ENCODE results near the gene DHDDS.

DHDDS gene

DNA sequence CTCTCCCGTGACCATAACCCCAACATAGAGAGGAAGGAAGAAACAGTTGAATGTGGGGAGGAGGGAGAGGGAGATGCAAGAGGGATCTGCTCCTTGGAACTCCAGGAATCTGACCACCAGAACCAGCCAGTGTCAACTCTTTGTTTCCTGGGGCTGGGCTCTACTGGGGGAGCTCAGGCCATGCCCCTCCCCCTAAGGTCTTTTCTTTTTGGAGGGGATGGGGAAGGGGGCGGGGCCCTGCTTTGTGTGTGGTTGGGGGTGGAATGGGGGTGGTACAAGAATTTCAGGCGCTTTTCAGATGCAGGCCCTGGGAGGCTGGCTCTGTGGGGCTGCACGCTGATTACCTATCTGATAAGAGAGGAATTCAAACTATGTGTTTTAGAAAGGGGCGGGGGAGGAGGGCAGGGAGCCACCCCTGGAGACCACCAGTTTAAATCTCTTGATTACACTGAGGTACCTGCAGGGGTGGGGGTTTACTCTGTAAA, 13.2 kb upstream of the DHDDS start:
- no peak for DNase-seq

DNA sequence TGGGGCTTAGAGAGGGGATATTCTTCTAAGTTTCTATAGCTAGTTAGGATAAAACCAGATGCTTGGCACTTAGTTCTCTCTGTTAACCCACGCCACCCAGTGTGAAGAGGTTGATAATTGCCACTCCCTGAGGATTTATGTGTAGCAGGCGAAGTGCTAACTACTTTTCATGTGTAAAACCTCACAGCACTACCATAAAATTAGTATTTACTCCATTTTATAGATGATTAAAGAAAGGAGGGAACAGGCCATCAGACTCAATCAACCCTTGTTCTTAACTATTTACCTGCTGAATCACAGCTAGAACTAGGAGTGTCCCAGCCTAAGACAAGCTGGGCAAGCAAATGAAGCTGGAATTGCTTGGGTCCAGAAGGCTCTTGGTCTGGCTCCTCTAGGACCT, 12.6 kb upstream of the DHDDS start:
- no peak for DNase-seq

DNA sequence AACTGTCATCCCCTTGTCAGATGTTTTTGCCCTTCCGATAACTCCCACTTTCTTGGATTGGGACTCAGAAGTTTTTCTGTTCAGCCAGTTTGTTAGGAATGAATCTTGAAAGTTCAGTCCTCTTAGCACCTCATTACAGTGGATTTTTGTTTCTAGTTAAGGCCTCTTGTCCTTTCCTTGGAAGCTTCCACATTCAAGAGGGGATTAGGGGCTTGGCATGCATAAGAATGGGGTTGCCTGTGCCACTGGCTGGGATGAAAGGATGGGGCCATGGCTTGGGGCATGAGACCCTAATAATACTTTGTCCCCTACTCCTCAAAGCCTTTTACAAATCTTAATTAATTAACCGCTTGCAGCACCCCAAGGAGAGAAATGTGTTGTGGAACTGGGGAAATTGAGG, 2.4 kb upstream of the DHDDS start:
- DNase-seq = no peak

DNA sequence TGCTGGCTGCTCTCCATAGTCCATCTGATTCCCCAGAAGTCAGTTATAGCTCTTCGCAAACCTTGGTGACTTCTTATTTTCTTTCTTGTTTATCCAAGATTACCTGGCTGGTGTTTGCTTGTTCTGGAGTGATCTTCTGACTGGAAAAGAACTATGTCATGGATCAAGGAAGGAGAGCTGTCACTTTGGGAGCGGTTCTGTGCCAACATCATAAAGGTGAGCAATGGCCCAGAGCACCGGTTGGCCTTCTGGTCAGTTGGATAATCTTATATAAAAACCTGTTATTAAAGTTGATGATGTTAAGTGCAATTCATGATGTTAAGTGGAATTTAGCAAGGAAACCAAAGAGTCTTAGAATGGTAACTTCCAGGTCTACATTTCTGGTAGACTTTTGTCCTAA, 672 bp downstream of the DHDDS start:
- no peak for DNase-seq

DNA sequence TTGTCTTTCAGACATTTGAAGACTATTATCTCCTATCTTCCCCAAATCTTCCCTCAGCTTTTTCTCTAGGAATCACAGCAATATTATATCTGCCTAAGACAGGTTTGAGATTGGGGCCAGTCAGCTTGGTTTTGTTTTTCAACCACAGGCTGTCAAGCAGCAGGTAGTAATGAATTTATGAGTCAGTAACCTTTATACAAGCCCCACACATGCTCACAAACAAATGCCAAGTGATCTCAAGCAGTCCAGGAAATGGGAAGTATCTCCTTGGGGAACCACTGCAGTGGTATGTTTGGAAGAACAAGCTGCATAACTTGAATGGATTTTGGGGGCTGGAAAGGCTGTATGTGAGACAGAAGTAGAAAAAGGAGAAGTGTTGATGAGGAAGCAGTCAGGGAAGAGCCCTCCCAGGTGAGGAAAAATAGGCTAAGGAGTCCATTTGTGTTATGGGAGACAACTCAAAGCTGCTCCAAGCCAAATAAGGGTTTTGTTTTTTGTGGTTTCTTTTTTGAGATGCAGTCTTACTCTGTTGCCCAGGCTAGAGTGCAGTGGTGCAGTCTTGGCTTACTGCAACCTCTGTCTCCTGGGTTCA, 2.1 kb downstream of the DHDDS start:
- no peak for DNase-seq

DNA sequence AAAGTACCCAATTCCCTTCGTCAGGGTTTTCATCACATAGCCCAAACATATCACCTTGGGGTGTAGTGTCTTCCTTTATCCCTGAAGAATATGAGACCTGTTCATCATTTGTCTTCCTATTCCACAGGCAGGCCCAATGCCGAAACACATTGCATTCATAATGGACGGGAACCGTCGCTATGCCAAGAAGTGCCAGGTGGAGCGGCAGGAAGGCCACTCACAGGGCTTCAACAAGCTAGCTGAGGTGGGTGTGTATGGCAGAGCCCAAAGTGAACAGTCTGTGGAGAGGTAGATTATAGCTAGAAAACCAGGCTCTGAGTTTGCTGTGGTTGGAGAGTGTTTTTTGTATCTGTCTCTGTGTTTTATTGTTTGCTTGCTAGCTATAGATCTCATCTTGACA, 5.9 kb downstream of the DHDDS start:
- DNase-seq = no peak

DNA sequence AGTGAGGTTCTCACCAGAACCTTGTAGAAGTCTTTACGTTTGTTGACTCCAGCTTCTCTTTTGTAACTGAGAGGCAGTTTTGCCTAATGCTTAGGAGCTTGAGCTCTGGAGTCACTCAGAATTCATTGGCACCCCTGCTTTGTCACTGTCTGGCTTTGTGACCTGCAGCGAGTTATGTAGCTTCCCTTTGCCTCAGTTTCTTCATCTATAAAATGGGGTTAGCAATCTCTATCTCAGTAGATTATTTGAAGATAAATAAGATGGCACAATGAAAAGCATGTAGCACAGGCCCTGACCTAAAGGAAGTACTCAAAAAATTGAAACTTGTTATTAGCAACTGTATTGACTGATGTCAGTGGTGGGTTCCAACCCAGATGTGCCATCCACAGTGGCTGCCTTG, 8.1 kb downstream of the DHDDS start:
- no peak for DNase-seq

DNA sequence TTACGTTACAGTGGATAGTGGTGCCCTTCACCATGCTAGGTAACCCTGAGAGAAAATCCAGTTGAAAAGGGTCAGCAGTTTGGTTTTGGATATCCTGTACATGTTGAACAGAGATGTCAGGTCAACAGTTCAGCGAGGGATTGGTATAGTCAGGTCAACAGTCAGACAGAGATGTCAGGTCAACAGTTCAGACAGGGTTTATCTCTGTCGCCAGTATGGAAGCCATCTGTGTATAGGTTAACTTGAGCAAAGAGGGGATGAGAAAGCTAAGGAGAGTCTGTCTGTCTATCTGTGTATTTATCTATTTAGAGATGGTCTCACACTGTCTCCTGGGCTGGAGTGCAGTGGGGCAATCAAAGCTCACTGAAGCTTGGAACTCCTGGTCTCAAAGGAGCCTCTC, 17.7 kb downstream of the DHDDS start:
- DNase-seq = no peak

DNA sequence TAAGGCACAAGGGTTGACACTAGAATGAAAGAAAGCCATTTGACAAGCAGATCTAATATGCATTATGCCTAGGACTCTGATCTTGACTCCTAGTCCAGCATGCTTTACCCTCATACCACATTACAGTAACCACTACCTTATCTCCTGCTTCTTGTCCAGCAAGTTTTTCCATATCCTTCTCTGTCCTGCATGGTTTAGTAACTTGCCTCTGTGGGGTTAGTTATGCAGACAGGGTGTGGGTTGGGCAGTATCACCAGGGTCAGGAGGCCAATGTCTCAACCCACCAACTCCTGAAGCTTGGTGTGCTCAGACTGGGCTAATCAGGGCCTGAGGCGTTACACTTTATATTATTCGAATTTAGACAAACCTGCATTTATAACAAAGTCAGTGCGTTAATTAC, 18.8 kb downstream of the DHDDS start:
- no peak for DNase-seq

DNA sequence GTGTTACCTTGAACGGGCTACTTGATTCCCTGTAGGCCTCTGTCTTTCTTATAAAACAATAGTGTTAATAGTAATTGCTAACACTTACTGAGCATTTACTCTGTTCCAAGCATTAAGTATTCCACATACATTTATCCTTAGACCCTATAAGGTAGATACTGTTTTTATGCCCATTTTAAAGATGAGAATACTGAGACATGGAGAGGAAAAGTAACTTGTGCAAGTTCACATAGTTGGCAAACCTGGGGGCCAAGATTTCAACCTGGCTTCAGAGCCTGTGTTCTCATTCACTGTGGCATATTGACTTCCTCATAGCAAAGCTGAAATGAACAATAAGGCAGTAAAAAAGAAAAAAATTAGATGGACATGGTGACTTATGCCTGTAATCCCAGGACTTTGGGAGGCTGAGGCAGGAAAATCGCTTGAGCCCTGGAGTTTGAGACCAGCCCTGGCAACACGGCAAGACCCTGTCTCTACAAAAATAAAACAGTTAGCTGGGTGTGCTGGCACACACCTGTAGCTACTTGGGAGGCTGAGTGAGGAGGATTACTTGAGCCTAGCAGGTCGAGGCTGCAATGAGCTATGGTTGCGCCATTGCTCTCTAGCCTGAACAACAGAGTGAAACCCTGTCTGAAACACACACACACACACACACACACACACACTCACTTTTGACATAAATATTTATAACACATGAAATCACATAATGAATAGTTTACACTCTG, 20.5 kb downstream of the DHDDS start:
- no peak for DNase-seq

DNA sequence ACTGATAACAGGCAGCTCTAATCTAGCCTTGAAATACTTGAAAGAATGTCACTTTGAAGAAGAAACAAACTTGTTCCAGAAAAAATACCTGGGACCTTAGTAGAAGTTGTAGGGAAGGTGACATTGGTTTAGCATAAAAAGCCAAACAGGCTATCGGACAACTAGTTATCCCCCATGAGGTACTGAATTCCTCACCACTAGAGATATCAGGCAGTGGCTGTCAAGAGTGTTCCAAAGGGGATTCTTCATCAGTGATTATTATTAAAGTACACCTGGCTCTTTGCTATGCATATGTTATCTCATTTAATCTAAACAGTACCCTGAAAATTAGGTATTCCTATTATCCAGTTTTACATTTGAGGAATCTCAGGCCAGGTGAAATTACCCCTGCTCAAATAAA, 27.0 kb downstream of the DHDDS start:
- no peak for DNase-seq

DNA sequence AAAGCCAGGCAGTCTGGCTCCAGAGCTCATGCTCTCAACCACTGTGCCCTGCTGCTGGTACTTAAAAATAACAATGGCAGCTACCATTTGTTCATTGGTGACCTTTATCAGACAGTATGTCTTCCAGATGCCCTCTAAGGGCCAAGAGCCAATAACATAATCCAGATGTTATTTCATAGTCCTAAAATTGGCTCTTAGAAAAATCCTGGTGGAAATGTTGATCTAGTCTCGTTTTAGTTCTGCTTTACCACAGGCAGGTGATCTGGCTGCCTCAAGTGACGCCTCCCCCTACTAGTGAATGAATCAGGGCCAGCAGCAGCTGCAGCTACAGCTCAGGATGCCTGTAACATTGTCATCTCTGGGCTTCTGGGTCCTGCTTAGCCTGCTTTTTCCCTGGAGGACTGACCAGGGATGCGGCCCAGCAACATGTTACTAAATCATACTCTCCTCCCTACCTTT, 27.5 kb downstream of the DHDDS start:
- no peak for DNase-seq

DNA sequence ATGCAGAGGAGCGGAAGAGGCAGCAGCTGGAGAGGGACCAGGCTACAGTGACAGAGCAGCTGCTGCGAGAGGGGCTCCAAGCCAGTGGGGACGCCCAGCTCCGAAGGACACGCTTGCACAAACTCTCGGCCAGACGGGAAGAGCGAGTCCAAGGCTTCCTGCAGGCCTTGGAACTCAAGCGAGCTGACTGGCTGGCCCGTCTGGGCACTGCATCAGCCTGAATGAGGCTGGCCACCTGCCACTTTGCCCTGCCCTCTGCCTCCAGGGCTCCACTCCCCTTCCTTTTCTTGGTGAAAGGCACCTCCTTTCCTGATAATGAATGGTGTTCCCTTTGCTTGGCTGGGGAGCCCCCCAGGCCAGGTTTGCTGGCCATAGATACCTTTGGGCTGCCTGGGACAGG, 36.8 kb downstream of the DHDDS start:
- no peak for DNase-seq

DNA sequence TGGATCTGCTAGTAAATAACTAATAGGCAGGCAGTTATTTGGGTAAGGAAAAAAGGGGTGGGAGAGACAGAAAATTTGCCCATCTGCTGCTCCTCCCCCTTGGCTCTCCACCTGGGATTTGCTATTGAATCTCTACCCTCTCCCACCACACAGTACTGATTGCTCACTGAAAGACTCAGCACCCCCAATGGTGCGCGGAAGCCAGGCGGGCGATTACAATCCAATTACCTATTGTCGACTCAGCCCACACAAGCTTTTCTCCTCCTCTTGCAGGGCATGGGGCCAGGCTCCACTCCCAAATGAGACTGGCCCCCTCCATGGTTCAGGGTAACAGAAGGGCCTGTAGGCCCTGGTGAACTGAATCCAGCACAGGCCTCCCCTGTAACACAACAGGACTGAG, 37.4 kb downstream of the DHDDS start:
- no peak for DNase-seq

DNA sequence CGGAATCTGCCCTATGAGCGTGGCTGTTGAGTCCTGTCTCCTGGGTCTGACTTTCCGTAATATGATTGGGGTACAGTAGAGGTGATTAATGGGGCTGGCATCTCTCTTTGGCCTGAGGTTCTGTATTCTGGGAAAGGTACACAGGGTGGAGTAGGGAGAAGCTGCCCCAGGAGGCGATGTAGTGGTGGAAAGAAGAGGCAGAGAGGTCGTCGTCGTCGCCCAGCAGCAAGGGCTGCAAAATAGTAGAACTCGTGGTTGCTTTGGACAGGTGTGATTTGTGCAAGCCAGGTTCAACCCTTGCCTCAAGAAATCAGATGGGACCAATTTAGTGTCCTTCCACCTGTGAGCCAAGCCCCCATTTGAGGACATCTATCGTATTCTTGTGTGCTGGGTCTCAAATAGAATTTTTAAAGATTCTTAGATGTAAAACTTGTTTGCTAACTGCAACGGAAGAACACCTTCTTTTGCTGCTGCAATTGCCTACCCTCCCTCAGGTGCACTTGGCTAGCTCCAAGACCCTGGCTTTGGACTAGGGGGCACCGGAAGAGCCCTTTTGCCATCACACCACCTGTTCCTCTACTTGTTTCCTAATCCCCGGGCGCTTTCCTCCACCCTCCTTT, 38.9 kb downstream of the DHDDS start:
- DNase-seq = no peak

DNA sequence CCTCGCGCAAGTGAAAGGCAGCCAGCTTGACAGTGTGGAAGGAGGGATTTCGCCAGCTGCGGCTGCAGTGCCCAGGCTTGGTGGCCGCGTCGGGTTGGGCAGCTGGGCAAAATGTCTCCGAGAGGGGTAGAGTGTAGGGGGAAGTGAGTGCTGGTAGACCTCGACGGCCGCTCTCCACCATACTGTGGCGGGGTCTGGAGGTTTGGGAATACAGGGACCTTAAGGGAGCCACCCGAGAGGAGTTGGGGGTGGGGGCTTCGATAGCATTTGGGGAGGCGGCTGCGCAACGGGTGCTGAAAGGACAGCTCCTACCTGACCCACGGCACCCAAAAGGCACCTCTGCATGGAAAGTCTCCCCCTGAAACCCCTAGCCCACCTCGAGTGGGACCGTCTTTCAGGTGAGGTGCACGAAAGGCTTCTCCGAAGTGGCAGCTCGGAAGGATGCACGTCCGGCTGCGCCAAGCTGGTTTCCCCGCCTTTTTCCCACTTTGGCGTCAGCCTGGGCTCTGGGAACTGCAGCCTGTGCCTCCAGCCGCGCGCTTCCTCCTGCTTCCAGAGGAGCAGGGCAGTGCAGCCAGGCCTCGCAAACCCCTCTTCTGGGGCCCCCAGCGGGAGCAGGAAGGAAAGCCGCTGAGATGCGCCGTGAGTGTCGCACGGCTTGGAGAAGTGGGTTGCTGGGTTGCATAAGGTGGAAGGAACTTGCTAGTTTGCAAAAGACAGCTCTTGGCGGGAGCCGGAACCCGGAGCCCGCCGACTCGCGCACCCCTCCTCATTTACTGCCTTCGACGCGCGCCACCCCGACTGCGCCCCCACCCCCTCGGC, 39.6 kb downstream of the DHDDS start:
- DNase-seq = peak; percentile 67

DNA sequence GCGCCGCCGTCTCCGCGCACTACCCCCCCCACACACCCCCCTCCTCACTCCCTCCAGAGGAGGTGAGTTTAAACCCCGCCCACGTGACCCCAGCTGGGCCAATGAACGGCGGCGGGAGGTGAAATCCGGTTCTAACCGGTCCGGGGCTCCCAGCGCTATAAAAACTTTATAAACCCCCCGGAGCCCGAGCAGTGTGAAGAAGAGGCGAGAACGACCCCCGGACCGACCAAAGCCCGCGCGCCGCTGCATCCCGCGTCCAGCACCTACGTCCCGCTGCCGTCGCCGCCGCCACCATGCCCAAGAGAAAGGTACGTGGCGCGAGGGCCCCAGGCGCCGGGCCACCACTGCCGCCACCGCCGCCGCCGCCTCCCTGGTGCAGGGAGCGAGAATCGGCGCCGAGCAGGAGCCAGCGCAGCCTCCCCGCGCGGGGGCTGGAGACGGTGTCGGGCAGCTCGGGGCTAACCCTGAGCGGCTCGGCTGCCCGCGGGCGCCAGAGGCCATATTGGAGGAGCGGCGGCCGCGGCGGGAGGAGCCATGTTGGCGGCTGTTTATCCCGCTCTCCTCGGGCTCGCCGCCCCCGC, 40.3 kb downstream of the DHDDS start, which contains the start of gene HMGN2:
Gene HMGN2, plus strand, starts transcription at position 121 of the 581 bp plus-strand sequence. Its CDS starts 173 bp downstream, at position 294.
- DNase-seq = peak; percentile 93

DNA sequence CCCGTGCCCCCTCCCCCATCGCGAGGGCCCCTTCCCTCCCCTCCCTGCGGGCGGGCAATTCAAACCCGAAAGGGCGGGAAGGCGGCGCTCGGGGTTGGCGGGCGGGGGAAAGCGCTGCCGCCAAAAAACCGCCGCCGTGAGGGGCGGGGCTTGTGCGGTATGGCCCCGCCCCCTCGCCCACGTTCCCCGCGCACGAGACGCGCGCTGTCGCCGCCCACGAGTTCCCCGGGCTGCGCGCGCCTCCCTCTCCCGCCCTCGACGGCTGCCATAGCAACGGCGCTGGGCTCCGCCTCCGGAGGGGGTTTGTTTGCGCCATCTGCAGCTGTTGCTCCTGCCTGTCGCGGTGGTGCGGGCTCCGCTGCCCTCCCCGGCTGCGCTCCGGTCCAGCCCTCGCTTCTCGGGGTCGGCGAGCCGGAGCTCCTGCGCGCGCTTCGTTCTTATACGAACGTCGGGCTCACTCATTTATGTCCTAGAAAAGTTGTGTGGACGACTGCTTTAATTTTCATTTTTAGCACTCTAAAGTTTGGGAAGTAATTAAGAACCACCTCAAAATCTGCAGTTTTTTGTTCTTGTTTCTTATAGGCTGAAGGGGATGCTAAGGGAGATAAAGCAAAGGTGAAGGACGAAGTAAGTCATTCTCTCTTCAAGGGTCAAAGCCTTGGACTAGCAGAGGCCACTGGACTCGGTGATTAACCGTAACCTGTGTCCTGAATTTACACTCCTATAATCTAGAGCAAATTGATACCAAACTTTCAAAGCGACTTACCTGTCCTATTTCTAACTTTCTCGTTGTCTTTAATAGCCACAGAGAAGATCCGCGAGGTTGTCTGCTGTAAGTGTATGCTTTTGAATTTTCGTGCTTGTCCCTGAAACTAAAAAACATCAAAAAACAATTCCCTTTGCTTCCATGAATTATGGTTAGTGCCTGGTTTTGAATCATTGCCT, 41.1 kb downstream of the DHDDS start:
- peak; percentile 92 for DNase-seq

DNA sequence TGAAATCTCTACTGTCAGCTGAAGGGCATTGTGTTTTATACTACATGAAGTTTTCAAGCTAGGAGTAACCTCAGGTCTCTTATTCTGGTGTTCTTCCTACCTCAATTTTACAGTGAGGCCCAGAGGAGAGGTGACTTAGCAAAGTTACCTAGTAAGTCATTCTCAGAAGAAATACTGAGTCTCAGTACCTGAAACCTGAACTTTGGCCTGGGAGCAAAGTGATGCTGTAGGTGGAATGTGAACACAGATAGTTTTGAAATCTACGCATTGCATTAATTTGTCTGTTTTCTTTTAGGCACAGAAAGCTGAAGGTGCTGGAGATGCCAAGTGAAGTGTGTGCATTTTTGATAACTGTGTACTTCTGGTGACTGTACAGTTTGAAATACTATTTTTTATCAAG, 42.7 kb downstream of the DHDDS start:
- no peak for DNase-seq

DNA sequence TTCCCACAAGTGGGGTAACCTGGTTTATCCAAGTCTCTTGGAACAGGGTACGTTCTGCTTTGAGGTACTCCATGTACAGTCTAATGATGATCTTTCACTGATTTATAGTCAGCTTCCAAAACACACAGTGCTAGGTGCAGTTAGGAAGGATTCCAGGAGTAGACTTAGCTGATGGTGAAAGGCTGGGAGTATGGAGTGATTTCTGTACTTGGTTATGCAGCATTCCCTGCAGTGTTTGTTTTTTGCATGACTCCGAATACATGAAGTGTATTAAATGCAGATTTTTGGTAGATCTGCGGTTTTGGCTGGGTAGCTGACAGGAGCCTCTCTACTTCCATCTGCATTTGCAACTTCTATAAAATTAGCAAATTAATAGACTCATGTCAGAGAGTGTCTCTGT, 43.9 kb downstream of the DHDDS start:
- no peak for DNase-seq

DNA sequence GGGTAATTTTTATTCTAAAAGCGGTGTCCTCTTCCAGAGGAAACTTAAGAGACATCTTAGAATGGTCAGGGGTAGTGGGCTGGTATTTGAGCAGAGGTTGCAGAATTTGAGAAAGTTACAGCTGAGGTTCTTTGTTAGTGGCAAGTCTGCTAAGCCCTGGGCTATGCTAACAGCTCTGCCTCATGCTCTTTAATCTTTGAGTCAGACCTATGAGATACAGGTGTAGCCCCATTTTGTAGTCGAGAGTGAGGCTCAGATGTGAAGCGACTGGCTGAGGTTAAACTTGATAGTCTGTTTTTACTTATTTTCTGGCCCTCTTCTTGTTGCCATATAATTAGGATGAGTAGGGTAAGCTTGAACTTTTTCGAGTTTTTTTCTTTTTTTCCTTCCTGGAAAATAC, 44.8 kb downstream of the DHDDS start:
- DNase-seq = no peak
